Endodermal cell (in vitro differentiated cells): ENCODE measurements around the gene FBH1. TPM values are rescaled to one million over a fixed set of nuclear protein-coding genes. Genes with fewer than 3 reads are reported as not detected.

Experiments
- DNase-seq: peaks from one replicate; pipeline ENCODE4 v3.0.0-alpha.2; 2017
- H3K27ac ChIP-seq: 2 replicates; pipeline ENCODE4 v1.5.1; 2013; ENCODE audit warnings: mild to moderate bottlenecking, low read depth, low read length, moderate library complexity
- H3K27me3 ChIP-seq: 2 replicates; pipeline ENCODE4 v1.6.1; 2013; ENCODE audit warnings: mild to moderate bottlenecking, low read length, moderate library complexity; ENCODE audit not compliant: insufficient read depth, control insufficient read depth, poor library complexity, severe bottlenecking
- H3K36me3 ChIP-seq: 2 replicates; pipeline ENCODE4 v1.7.0; 2013; ENCODE audit warnings: mild to moderate bottlenecking, low read length, moderate library complexity; ENCODE audit not compliant: control insufficient read depth, insufficient read depth
- H3K4me1 ChIP-seq: one replicate; pipeline ENCODE4 v1.7.0; 2013; ENCODE audit warnings: low read length; ENCODE audit not compliant: control insufficient read depth, insufficient read depth
- H3K4me3 ChIP-seq: 2 replicates; pipeline ENCODE4 v1.5.1; 2013; ENCODE audit warnings: mild to moderate bottlenecking, low read length, moderate library complexity
- H3K9ac ChIP-seq: 2 replicates; pipeline ENCODE4 v1.6.1; 2013; ENCODE audit warnings: mild to moderate bottlenecking, low read length, moderate library complexity; ENCODE audit not compliant: poor library complexity, severe bottlenecking; ENCODE audit errors: extremely low read depth
- H3K9me3 ChIP-seq: 2 replicates; pipeline ENCODE4 v1.6.1; 2013; ENCODE audit warnings: mild to moderate bottlenecking, low read length, moderate library complexity; ENCODE audit not compliant: control insufficient read depth
- H3K27ac Mint-ChIP-seq: 2 replicates; pipeline ENCODE4 v1.8.0; 2020; ENCODE audit warnings: mixed read lengths
- H3K27me3 Mint-ChIP-seq: 2 replicates; pipeline ENCODE4 v1.8.0; 2021; ENCODE audit warnings: mild to moderate bottlenecking, mixed read lengths; ENCODE audit not compliant: insufficient read depth
- H3K36me3 Mint-ChIP-seq: 2 replicates; pipeline ENCODE4 v1.8.0; 2020; ENCODE audit warnings: low read depth, mixed read lengths
- H3K4me1 Mint-ChIP-seq: 2 replicates; pipeline ENCODE4 v1.8.0; 2020; ENCODE audit warnings: mixed read lengths
- H3K4me3 Mint-ChIP-seq: 2 replicates; pipeline ENCODE4 v1.8.0; 2020; ENCODE audit warnings: mild to moderate bottlenecking, moderate library complexity, mixed read lengths
- H3K9me3 Mint-ChIP-seq: 2 replicates; pipeline ENCODE4 v1.8.0; 2020; ENCODE audit warnings: mild to moderate bottlenecking, mixed read lengths
- WGBS, 2 experiments: methylation state at CpG; one replicate each; pipeline versions ENCODE4 v1.1.5 to v1.1.7; 2013; ENCODE audit warnings: missing lambda C conversion rate in 2 of 2, mixed read lengths in 1 of 2; ENCODE audit not compliant: insufficient coverage in 1 of 2, insufficient read length in 1 of 2; 5-methylcytosine and 5-hydroxymethylcytosine counted together
- total RNA-seq, 2 donors: library from RNA; stranded (reverse); fragmentation: NEBNext Ultra II Directional in 1 of 2; extraction: Animal tissue kit (Norgen Biotek cat#: 25700) in 1 of 2; gene quantifications; 2 replicates in 1 of 2; 3 replicates in 1 of 2; pipeline ENCODE4 v1.2.1, GENCODE V29; 2021
- TF ChIP-seq, protein P1 (sequence below): fragments of 200-600 bp; sonication (generic); conservative IDR thresholded peaks from 2 replicates; pipeline ENCODE4 v1.5.0; 2021; ENCODE audit warnings: antibody characterized with exemption, mild to moderate bottlenecking

The FBH1 gene
- total RNA-seq, 2 donors from 2014 or later: 61.1 to 71.6 TPM

GRCh38 chr10:5869156-5869555, 20.9 kb upstream of the FBH1 start:
- Histone ChIP-seq H3K4me3 (peak overlapping the region; percentile 65), H3K36me3 (peaks cover 7% of the 10 kb centered on the region), H3K27me3 (no peaks in the 10 kb centered on the region), H3K4me1 (peaks cover 3% of the 10 kb centered on the region), H3K9me3 (peaks cover 31% of the 10 kb centered on the region), H3K27ac (no peak overlapping the region), H3K9ac (no peak overlapping the region)
- no peak for DNase-seq
- WGBS, 2 experiments: 88 to 100% methylated on average over 1 to 3 of the region's 3 CpGs
- TF ChIP-seq, protein P1, sequence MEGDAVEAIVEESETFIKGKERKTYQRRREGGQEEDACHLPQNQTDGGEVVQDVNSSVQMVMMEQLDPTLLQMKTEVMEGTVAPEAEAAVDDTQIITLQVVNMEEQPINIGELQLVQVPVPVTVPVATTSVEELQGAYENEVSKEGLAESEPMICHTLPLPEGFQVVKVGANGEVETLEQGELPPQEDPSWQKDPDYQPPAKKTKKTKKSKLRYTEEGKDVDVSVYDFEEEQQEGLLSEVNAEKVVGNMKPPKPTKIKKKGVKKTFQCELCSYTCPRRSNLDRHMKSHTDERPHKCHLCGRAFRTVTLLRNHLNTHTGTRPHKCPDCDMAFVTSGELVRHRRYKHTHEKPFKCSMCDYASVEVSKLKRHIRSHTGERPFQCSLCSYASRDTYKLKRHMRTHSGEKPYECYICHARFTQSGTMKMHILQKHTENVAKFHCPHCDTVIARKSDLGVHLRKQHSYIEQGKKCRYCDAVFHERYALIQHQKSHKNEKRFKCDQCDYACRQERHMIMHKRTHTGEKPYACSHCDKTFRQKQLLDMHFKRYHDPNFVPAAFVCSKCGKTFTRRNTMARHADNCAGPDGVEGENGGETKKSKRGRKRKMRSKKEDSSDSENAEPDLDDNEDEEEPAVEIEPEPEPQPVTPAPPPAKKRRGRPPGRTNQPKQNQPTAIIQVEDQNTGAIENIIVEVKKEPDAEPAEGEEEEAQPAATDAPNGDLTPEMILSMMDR: no peak
- peak overlapping the region; percentile 44 for H3K27ac Mint-ChIP-seq
- peaks cover 39% of the 10 kb centered on the region for H3K9me3 Mint-ChIP-seq
- H3K36me3 Mint-ChIP-seq: peaks cover 24% of the 10 kb centered on the region
- peaks cover 31% of the 10 kb centered on the region for H3K4me1 Mint-ChIP-seq
- H3K27me3 Mint-ChIP-seq: no peaks in the 10 kb centered on the region
- H3K4me3 Mint-ChIP-seq: no peak overlapping the region

- no peaks in the 10 kb centered on the region for H3K27me3 ChIP-seq
- WGBS, 2 experiments: 81 to 90% methylated on average over 3 to 5 of the region's 5 CpGs
- TF ChIP-seq, protein P1: no peak
- peaks cover 27% of the 10 kb centered on the region for H3K36me3 Mint-ChIP-seq
- peaks cover 14% of the 10 kb centered on the region for H3K36me3 ChIP-seq
- no peaks in the 10 kb centered on the region for H3K4me1 ChIP-seq
- peaks cover 17% of the 10 kb centered on the region for H3K9me3 ChIP-seq
- H3K4me3 Mint-ChIP-seq: no peak overlapping the region
- peaks cover 20% of the 10 kb centered on the region for H3K4me1 Mint-ChIP-seq
- H3K9ac ChIP-seq: no peak overlapping the region
- H3K27ac Mint-ChIP-seq: peak overlapping the region; percentile 4
- H3K27me3 Mint-ChIP-seq: no peaks in the 10 kb centered on the region
- peaks cover 24% of the 10 kb centered on the region for H3K9me3 Mint-ChIP-seq
- no peak overlapping the region for H3K4me3 ChIP-seq
- no peak overlapping the region for H3K27ac ChIP-seq
- DNase-seq: no peak
Measured at GRCh38 chr10:5871596-5871995, 18.4 kb upstream of the FBH1 start.

DNA sequence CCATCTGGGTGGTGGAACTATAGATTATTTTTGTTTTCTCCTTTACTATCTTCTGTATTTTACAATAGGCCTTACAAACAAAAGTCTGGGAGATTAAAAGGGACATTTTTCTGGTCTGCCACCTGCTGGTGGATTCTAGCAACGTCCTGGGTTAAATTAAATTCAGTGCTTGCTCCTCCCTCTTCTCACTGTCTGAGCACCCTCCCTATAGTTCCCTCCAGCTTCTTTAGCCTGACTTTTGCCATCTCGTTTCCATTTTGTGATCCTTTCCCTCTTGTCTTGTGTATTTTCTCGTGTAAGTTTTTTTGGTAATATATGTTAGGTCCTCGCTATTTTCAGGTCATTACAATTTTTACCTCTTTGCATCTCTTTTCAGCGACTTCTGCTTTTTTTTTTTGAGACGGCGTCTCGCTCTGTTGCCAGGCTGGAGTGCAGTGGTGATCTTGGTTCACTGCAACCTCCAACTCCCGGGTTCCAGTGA, 16.5 kb upstream of the FBH1 start:
- TF ChIP-seq, protein P1: peak; percentile 88
- WGBS, 2 experiments: 70 to 83% methylated on average over 7 to 9 of the region's 9 CpGs
- H3K4me1 Mint-ChIP-seq: peaks cover 15% of the 10 kb centered on the region
- H3K27me3 Mint-ChIP-seq: no peaks in the 10 kb centered on the region
- peaks cover 9% of the 10 kb centered on the region for H3K9me3 ChIP-seq
- H3K27ac ChIP-seq: no peak overlapping the region
- no peak overlapping the region for H3K4me3 ChIP-seq
- peaks cover 14% of the 10 kb centered on the region for H3K9me3 Mint-ChIP-seq
- no peak overlapping the region for H3K27ac Mint-ChIP-seq
- H3K27me3 ChIP-seq: no peaks in the 10 kb centered on the region
- peaks cover 32% of the 10 kb centered on the region for H3K36me3 ChIP-seq
- no peak overlapping the region for H3K4me3 Mint-ChIP-seq
- H3K36me3 Mint-ChIP-seq: peaks cover 32% of the 10 kb centered on the region
- DNase-seq: peak; percentile 89
- no peak overlapping the region for H3K9ac ChIP-seq
- no peaks in the 10 kb centered on the region for H3K4me1 ChIP-seq
